HG03280 (cell line): Measurements from ENCODE around the gene C3orf18.

Experiments used
- ATAC-seq: cut with Tn5 transposase; IDR thresholded peaks from one replicate; pipeline ENCODE4 v1.9.1; 2021; ENCODE audit warnings: mild to moderate bottlenecking, moderate library complexity; ENCODE audit not compliant: unreplicated experiment

The C3orf18 gene

GRCh38 chr3:50581459-50581842, 13.9 kb upstream of the C3orf18 start:
- ATAC-seq = no peak

DNA sequence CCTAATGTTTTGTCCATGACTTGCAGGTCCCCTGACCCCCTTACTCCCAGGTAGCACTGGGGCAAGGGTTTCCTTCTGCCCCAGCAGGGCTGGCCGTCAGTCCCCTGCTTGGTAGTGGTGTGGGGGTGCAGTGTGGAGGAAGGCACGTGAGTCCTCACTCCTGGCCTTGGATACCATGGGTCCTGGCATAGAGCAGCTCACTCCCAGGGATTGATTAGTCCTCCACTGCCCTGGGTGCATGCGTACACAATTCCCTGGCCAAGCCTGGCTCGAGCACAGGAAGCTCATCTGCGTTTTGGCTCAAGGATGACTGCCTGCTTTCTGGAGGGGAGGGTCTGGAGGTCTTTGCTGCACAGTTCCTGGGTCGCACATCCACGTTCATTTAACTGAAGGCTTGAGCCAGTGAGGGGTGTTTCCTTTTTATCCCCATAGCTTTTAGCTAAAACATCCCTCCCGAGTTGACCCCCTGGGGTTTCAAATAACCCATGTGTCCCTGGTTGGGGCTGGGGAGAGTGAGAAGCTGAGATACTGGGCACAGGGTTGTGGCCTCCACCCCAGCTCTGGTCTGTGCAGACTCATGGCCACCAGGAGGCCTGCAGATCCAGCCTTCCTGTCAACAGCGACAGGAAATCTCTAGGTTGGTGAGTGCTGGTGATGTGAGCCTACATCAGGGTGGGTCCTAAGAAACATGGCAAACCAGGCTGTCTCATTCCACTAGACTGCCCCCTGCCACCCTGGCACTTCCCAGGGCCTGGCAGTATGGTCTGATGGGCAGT, 13.3 kb upstream of the C3orf18 start:
- no peak for ATAC-seq

DNA sequence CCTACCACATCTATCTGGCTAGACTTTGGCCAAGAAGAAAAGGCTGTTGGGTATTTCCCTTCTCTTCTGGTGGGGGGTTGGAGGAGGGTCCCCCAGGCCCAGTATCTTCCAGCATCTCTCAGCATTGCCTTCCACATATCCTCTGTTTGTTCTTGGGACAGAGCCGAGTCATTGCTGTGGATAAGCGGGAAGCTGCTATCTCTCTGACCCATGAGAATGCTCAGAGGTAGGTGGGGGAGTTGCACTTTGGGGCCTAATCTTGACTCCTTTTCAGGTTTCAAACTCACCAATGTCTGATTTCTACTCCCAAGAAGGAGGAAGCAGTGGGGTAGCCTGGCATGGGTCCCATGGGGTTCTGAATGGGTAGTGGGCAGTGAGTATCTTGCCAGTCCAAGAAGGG, 9.8 kb upstream of the C3orf18 start:
- ATAC-seq = no peak

DNA sequence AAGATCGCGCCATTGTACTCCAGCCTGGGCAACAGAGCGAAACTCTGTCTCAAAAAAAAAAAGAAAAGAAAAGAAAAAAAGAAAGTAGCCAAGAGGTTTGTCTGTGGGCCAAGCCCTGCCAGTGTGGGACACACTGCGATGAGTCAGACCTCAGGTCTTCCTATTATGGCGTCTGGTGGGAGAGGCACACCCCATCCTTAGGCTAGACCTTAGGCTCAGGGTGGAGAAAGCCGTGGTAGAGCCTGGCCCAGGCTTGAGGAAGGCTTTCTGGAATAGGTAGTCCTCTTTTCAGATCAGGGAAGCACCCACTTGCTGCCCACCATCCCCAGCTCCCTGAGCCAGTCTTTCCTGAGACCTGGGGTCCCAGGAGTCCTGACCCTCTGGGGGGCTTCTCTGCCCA, 7.8 kb upstream of the C3orf18 start:
- ATAC-seq = no peak

DNA sequence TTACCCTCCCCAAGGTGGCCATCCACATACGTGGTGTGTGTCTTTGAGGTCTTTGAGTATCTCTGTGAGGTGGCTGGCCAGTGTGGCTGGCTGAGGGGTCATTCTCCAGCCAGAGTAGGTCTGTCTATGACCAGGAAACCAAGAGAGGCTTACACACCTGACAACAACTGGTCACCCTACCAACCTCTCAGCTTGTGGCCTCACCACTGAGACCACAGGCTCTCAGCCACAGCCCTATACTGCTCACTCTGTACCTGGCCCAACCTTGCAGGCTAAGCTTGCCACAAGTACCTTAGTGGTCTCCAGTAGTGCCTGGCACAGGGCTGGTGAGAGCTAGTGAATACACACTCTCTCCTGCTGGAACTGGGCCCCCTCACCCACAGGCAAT, 6.9 kb upstream of the C3orf18 start:
- ATAC-seq = no peak

DNA sequence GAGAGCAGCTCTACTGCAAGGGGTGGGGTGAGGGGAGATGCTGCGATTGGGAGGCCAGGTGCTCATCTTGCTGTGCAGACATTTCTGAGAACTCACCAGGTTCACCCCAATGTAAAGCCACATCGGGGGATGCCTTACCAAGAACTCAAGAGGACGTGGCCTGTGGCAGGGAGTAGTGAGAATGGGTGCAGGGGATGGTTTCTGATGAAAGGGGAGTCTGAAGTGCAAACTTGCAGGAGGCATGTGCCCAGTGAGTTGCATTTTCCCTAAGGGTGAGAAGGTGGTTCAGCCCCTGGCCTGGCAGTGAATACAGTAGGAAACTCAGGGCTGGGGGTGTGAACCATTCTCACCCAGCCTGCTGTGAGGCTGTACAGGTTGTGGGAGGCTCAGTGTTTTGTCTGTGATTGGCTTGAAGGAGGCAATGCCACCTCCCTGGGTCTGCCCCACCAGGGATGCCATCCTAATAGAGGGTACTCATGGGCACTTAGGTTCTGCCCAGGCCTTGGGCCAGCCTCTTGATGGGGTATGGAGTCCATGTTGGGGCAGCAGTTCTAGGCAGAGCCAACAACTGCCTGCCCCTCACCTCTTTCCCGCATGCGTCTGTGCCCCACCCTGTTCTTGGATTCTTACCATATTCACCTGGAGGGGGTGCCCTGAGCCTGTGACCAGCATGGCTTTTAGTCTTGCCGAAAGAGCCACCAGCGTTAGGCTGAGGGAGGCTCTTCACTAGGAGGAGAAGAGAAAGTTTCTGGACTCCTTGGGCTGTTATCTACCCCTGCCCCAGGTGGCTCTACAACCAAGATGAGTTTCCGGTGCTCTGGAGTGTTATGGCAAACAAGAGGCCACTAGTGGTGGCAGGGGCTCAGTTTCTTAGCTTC, 6.3 kb upstream of the C3orf18 start:
- no peak for ATAC-seq

DNA sequence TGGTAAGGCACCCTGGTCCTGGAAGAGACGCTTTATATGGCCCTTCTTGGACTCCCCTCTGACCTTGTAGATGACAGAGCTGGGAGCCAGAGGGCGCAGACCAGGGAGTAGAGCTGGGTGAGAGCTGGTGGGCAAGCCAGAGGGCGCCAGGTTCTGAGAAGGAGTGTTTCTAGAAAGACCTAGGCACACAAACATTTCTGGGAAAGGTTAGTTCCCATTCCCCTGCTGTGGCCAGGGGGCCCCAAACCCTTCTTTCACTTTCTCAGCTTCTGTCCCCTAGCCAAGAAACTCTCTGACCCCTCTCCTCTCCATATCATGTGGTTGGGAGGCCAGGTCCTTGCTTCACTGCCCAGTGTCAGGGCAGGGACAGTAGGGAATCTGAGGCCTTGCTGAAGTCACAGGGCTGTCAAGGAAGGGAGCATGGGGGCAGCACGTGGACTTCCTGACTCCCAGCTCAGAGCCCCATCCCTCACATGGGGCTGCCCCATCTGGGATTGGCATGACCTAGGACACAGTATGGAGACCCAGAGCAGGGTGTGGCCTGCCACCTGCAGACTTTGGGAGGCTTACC, 5.3 kb upstream of the C3orf18 start:
- ATAC-seq = no peak

- no peak for ATAC-seq
Measured at GRCh38 chr3:50572158-50572557, 4.6 kb upstream of the C3orf18 start.

GRCh38 chr3:50571486-50571885, 3.9 kb upstream of the C3orf18 start:
- no peak for ATAC-seq

- no peak for ATAC-seq
Measured at GRCh38 chr3:50570508-50571279, 3.1 kb upstream of the C3orf18 start.

DNA sequence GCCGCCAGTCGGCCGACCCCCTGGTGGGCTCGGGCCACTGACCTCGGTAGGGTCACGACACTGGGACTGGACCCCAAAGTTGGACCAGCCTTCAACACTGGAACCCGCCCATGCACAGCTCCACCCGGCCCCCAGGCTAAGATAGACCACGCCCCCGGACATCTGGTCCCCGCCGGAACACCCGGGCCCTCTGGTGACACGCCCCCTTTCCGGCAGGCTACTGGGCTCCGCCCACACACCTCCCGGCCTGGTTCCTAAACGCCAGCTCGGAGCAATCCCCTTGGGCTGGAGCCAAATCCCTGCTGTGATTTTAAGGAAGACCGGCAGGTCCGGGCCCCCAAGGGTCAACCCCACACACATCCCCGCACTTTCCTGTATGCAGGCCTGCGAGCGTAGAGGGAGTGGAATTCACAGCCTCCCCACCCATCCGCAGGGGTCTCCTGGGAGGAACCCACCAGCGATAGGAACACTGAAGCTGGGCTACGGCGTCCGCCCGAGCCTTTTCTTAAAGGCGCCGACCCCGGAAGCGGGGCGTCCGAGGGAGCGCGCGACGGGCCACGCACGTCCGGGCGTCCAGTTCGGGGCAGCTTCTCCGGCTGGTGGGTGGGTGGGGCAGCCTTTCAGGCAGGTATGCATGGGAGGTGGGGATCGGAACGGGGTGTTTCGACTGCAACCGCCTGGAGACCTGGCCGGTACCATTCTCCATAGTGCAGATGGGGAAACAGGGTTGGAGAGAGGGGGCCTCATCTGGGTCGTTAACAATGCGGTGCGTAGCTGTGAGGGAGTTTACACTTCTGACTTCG, 1.6 kb upstream of the C3orf18 start, which contains the start of gene HEMK1:
Gene HEMK1 (plus strand): TSS at position 576 of the 803 bp plus-strand sequence. CDS start 1,583 bp downstream, outside the sequence.
- peak; percentile 63 for ATAC-seq

DNA sequence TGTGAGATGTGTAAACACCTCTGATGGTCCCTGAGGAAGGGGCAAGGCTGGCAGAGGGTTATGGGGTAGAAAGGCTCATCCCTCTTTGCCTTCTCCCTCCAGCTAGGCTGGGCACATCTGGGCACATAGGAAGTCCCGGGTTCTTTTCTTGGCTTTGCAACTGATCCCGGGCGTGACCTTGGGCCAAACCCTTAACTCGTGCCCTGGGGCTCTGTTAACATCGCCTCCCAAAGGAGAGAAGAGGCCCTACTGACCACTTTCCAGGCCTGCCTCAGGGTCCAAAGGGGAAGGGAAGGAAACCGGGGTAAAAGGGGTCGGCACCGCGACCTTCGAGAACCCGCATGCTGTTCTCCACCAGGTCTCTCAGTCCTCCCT, 549 bp downstream of the C3orf18 start:
- ATAC-seq = no peak

DNA sequence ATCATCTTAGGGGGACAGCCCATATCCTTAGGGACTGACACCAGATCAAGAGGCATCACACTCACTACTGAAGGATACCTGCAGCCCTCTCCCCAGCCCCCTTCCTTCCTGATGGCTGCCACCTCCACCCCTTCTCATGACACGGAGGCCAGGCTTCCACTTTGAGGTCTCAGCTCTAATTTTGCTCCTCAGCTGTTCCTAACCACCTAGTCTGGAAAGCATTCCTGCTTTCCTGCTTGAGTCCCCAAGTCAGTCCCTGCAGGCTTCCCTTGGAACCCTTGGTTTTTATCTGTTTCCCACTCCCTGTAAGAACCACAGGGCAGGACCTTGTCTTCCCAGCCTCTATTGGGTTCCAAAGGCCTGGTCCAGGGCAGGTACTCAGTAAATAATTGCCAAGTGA, 3.2 kb downstream of the C3orf18 start:
- ATAC-seq = no peak

GRCh38 chr3:50563867-50564266, 3.7 kb downstream of the C3orf18 start:
- ATAC-seq = no peak

- no peak for ATAC-seq
Measured at GRCh38 chr3:50562861-50563260, 4.7 kb downstream of the C3orf18 start.

GRCh38 chr3:50559702-50560101, 7.8 kb downstream of the C3orf18 start:
- ATAC-seq = no peak

DNA sequence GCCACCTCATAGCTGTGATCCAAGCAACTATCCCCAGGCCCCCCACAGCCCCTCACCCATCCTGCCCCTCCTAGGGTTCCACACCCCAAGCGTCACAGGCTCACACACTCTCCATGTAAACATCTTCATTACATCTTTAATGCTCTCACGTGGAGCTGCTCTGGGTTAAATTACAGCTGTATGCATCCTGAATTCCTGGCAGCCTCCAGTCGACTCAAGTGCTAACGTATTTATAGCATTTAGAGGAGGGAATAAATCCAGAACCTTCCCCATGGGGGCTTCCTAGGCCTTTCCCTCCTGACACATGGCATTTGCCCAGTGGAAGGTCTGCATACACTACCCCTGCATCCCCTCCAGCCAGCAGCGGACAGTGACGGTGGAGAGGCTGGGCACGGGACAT, 9.6 kb downstream of the C3orf18 start:
- ATAC-seq = no peak

DNA sequence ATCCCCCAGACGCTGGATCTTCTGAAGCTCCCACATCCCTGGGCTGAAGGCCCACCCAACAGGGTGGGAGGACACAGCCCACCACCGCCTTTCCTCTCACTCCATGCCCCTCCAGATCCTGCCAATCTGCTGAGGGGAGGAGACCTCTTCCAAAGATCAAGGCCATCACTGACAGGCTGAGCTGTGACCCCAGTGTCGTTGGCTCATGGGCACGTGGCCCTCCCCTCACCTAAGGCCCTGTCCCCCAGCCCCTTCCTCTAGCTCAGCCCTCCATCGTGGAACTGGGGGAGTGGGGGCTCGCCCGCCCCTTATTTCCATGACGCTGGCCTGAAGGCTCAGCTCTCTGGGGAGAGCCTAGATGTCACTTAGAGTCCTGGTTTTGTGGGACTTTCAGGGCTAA, 10.4 kb downstream of the C3orf18 start:
- no peak for ATAC-seq

DNA sequence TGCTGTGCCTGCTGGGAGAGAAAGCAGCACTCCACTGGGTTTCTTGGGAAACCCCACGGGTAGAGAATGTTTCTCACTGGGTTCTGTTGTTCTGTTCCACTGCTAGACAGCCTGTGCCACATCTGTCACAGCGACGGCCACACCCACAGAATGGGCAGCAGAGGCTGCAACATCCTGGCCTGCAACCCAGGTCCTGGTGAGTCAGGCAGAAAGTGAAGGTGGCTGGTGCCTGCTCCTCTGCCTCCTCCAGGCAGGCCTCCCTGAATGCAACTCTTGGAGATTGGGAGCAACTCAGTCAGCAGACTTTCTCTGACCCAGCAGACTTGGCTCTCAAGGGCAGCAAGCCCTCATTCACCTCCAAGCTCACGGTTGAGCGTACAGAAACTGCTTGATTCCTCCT, 13.0 kb downstream of the C3orf18 start:
- ATAC-seq = no peak

- ATAC-seq = no peak
Measured at GRCh38 chr3:50552598-50552997, 14.9 kb downstream of the C3orf18 start.
